Renal cortex interstitium (tissue), 11 donors: ENCODE results near the gene FAM25A. TPM values are rescaled to one million over a fixed set of nuclear protein-coding genes. Genes with fewer than 3 reads are reported as not detected.
"Not testable (repeated sequence)": the region's sequence is repeated elsewhere in the genome, so short reads cannot be mapped to it uniquely, and the experiment has no call there.

Experiments
- DNase-seq, 11 donors: peaks; one replicate each; pipeline ENCODE4 v3.0.0-alpha.2; 2013; ENCODE audit warnings: low read depth in 9 of 11, low spot score in 4 of 11; ENCODE audit errors: extremely low read depth in 1 of 11
- polyA plus RNA-seq, 3 donors: library from polyadenylated mRNA; unstranded; fragments of 120-200 nt; gene quantifications; one replicate each; pipeline ENCODE4 v1.2.1, GENCODE V29; 2013; ENCODE audit not compliant: insufficient read length in 3 of 3

The FAM25A gene
- polyA plus RNA-seq, 3 donors: not detected

GRCh38 chr10:87007674-87008073, 12.4 kb upstream of the FAM25A start:
- not testable (repeated sequence) for DNase-seq

GRCh38 chr10:87008303-87008702, 11.8 kb upstream of the FAM25A start:
- not testable (repeated sequence) for DNase-seq

- not testable (repeated sequence) for DNase-seq
Observed at GRCh38 chr10:87009134-87009696, 10.9 kb upstream of the FAM25A start.

- DNase-seq: not testable (repeated sequence)
Observed at GRCh38 chr10:87013528-87013927, 6.6 kb upstream of the FAM25A start.

GRCh38 chr10:87014986-87015716, 4.9 kb upstream of the FAM25A start:
- not testable (repeated sequence) for DNase-seq

GRCh38 chr10:87018127-87018526, 2.0 kb upstream of the FAM25A start:
- DNase-seq: not testable (repeated sequence)

GRCh38 chr10:87019066-87019465, 1.0 kb upstream of the FAM25A start:
- not testable (repeated sequence) for DNase-seq

GRCh38 chr10:87019504-87019903, 590 bp upstream of the FAM25A start:
- DNase-seq: not testable (repeated sequence)

- DNase-seq: not testable (repeated sequence)
Observed at GRCh38 chr10:87025285-87025958, 5.3 kb downstream of the FAM25A start.

GRCh38 chr10:87026747-87027508, 6.8 kb downstream of the FAM25A start:
- not testable (repeated sequence) for DNase-seq

- not testable (repeated sequence) for DNase-seq
Observed at GRCh38 chr10:87030419-87030818, 10.3 kb downstream of the FAM25A start.

- no peak for DNase-seq
Observed at GRCh38 chr10:87030912-87031635, 11.0 kb downstream of the FAM25A start.

GRCh38 chr10:87036623-87037022, 16.5 kb downstream of the FAM25A start:
- no peak for DNase-seq

- no peak for DNase-seq
Observed at GRCh38 chr10:87038286-87038717, 18.2 kb downstream of the FAM25A start.

- DNase-seq: no peak
Observed at GRCh38 chr10:87038786-87039185, 18.7 kb downstream of the FAM25A start.

- DNase-seq: not testable (repeated sequence)
Observed at GRCh38 chr10:87043579-87043978, 23.5 kb downstream of the FAM25A start.

- DNase-seq: no peak
Observed at GRCh38 chr10:87045434-87045938, 25.4 kb downstream of the FAM25A start.

GRCh38 chr10:87053111-87053510, 33.0 kb downstream of the FAM25A start:
- DNase-seq: no peak
